Renal pelvis (tissue), 4 donors: ENCODE measurements around the gene ECHDC1. TPM values are rescaled to one million over a fixed set of nuclear protein-coding genes. Genes with fewer than 3 reads are reported as not detected.

Experiments
- DNase-seq: peaks from one replicate; pipeline ENCODE4 v3.0.0-alpha.2; 2013
- polyA plus RNA-seq, 3 donors: library from polyadenylated mRNA; unstranded; fragments of 120-200 nt; gene quantifications; one replicate each; pipeline ENCODE4 v1.2.1, GENCODE V29; 2013; ENCODE audit not compliant: insufficient read length in 3 of 3

Gene ECHDC1
- polyA plus RNA-seq, 3 donors = 73.6 to 77.7 (median 77.6) TPM

DNA sequence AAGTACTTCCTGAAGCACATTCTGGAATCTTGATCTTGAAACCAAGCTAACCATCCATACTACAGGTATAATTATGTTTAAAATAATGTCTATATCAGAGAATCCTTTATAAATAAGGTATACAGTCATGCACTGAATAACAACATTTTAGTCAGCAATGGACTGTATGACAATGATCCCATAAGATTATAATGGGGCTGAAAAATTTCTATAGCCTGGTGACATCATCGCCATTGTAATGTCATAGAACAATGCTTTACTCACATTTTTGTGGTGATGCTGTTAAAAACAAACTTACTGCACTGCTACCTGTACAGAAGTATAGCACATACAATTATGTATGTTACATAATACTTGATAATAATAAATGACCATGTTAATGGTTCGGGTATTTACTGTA, 44.9 kb downstream of the ECHDC1 start:
- no peak for DNase-seq

DNA sequence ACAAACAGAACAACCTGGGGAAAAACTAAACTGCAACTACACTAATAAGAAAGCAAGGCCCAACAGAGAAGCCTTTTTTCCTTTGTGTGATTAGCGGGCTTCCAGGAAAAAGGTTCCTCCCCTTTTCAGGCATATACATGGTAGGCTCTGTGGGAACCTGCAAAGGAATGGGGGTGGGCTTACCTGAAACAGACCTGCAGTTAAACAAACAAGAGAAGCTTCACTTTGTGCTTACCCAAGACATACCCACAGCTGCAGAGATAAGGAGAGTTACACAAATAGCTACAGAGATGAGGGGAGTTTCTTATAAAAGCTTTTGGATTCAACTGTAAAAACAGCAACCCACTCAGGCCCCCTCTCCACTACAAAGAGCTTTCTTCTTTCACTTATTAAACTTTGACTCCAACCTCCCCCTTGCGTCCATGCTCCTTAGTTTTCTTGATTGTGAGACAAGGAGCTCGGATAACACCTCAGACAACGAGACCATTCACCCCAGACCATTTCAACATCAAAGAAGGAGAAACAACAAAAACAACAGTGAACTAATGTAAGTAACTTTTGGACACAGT, 45.8 kb downstream of the ECHDC1 start:
- peak; percentile 16 for DNase-seq

DNA sequence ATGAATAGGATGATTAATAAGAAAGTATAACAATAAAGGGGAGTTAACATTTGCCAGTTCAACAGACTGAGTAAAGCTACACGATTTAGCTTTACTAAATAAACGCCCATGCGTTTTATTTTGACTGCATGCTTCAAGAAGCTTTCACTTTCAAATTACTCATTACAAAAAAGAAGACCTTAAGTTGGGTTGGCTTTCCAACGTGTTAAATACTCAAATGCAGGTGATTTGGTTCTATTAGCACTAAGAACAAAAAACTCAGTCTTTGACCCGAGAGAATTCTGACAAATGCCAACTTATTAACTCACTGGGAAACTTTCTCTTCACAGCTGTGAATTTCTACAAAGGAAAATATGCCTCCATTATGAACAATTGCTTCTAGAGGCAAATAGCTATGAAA, 51.9 kb downstream of the ECHDC1 start:
- no peak for DNase-seq

DNA sequence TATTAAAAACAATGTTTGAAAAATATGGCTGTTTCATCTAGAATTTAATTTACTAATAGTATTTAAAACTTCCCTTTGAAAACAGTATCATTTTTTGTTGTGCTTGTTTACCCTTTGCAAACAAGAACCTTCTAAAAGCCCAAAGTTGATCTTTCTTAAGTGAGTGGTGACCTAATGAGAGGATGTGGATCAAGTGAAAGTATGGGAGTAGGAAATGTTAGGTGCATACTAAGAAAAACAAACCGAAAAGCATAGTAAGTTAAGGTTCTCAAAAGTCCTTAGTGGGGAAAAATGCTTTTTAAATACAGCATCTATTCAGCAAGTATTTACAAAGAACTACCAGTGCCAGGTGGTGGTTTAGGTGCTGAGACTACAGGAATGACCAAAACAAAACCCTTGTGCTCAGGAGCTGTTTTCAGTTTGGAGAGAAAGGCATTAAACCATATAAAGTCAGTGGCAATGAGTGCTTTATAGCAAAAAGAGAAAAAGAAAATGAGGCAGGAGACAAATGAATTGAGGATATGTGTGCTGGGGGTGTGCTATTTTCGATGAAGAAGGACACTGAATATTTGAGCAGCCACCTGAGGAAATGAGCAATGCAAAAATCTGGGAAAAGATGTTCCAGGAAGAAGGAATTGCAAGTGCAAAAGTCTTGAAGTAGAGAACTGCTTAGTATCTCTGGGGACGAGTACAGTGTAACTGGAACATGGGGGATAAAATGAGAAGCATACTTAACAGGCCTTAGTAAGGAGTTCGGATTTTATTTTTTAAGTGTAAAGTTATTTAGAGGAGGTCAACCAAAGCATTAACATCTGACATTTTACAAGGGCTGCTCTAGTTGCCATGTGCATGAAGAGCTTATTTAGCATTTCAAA, 52.8 kb downstream of the ECHDC1 start:
- DNase-seq = no peak

DNA sequence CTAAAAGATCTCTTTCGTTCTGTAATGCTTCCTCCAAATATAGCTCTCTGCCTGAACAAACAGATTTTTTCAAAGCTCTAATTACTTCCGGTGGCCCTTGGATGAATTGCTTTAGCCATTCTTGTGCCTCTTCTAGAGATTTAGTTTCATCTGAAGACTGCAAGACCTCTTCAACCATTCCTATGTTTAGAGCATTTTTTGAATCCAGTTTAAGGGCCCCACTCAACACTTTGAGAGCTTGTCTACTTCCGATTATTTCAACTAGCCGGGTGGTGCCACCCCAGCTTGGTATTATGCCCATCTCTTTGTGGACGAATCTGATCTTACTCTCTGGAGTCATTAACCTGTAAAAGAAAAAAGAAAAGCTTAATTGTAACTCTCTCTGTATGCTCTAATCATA, 53.5 kb downstream of the ECHDC1 start:
- DNase-seq = no peak

DNA sequence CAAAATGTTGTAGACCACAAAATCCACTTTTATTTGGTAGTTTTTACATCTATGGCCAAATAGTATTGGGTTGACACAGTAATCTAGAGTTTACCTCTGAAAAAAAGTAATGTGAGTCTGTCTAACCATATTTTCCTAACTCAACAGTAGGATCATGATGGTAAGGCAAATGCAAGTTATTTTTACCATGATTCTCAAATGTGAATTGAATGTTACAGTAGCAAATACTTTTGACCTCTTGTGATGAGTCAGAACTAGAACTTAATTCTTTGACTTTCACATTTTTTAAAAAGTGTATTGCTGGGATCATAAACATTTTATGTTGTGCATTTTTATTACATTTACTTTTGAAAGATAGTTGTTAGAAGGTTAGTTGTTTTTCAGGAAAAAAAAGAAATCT, 54.7 kb downstream of the ECHDC1 start:
- no peak for DNase-seq

DNA sequence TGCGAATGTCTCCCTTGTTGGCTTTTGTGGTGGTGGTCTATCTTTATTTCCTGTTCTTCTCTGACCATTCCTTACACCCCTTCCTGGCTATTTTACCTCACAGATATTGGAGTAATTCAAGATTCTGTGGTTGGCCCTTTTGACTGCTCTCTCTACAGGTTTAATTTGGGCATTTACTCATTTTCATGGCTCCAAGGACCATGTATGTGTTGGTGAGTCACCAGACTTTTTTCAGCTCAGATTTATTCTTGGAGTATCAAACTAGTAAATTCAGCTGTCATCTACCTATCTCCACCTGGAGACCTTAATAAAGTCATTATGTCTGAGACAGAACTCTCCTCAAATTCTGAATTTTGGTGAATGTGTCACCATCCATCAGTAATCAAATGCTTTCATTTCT, 61.2 kb downstream of the ECHDC1 start:
- no peak for DNase-seq

DNA sequence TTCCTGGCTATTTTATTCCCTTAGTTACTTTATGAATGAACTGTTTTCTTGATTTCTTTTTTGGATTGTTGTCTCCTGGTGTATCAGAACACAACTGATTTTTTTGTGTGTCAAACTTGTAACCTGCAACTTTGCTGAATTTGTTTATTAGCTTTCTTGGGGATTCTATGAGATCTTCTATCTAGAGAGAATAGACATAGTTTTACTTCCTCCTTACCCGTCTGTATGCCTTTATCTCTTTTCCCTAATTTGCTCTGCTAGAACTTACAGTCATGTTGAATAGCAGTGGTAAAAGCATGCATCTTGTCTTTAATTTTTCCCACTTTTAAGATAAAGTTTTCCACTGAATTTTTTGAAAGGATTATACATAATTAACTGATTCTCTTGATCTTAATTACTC, 63.6 kb downstream of the ECHDC1 start:
- DNase-seq = no peak

DNA sequence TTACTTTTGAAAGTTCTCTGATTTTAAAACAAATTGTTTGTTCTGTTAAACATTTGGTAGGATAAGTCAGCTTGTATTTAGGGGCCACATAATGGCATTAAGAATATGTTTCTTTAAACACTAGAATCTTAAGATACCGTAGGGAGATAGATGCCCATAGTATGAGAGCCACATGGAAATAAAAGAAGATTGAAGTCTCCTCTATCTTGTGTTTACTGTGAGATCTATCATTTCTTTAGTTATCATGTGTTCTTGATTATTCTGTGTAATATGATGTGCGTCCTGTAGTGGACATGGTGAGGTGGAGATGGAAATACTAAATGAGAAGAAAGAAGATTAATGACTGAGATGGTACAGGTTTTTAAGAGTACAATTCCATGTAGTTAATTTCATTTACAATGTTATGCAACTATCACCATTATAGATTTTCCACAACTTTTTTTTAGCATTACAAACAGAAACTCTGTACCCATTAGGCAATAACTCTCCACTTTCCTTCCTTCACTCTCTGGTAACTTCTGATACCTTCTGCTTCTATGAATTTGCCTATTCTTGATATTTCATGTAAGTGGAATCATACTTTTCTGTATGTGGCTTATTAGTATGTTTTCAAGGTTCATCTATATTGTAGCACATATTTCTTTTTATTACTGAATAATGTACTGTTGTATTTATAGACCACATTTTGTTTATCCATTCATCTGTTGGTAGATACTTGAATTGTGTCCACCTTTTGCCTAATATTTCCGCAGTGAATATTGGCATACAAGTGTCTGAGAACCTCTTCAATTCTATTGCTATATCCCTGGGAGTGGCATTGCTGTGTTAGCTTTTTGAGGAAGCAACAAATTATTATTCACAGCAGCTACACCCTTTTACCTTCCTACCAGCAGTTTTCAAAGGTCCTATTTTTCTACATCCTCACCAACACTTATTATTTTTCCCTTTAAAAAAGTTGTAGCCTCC, 65.2 kb downstream of the ECHDC1 start:
- DNase-seq = no peak

DNA sequence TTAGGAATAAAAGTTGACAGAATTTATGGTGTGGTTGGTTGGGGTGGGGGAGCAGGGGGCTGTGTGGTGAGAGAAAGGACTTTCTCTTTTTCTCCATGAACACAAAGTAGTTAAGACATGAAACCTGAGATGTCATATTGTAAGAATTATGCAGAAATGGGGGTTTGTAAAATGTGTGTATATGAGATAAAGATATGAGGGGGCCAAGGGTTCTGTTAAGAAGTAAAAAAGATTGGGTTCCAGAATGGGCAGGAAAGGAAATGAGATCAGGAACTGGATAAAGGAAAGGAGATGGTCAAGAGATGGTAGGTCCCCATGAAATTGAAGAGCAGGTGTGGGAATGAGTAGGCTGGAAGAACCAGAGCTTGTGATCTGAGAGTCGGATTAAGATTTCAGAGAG, 67.1 kb downstream of the ECHDC1 start:
- DNase-seq = no peak

DNA sequence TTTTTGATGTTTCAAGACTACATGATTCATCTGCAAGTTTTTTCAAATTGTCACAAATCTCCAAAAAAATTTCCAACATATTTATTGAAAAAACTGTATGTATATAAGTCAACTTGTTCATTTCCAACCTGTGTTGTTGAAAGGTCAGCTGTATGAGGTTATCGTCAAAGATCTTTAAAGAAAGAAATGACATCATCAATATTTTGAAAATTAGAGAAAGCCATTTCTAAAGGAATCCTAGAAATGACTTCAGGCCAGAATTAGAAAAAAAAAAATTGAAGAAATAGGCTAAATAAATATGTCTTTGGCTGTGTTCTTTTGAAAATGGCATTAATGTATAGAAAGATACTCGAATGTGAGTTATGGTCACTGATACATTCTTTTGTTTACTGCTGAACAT, 69.9 kb downstream of the ECHDC1 start:
- DNase-seq = no peak

DNA sequence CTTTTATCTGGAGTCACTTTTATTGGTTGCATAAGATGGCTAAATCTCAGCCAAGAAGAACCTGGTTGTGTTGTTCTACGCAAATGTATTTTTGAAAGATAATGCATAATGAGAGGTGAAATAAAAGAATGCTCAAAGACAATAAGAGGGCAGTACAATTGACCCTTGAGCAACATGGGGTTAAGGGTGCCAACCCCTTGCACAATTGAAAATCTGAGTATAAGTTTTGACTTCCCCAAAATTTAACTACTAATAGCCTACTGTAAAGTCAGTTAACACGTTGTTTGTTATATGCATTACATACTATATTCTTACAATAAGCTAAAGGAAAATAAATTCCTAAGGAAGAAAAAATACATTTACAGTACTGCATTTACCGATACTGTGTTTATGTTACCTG, 70.8 kb downstream of the ECHDC1 start:
- no peak for DNase-seq

DNA sequence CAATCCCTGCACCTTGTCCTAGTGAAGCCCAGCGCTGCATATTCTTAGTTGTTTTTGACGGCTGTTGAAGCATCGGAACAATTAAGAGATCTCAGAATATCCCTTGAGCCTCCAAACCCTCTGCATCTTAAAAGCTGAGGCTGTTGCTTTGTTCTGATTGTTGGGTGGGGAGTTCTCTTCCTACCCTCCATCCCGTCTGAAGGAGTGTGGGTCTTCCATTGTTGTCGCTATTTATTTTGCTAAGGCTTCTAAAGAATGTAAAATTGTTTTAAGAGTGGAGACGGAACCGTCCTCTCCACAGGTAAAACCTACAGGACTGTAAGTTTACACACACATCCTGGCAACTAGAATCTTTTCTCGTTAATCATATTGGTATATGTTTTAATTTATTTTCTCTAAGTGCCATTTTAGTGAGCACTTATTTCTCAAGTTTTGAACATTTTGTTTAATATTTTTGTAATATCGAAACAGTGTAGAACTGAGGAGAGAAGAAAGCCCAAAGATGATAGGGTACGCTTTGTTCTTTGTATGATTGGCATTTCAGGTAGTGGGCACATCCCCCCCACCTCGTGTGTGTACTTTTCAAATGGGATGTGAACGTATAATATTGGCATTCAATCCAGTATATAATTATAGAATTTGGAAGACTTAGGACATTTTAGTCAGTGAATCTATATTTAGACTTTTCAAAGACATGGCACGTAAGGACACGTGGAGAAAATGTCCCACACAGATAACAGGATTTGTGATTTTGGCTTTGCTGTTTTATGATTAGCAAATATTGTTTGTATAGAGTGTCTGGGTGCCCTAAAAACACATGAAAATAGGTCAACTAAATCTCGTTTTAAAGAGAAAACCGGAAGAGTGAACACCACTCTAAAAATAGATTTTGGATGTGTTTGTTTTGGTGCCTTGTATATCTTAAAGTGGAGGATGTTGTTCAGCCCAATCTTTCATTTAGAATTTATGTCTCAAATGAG, 75.5 kb downstream of the ECHDC1 start:
- no peak for DNase-seq

DNA sequence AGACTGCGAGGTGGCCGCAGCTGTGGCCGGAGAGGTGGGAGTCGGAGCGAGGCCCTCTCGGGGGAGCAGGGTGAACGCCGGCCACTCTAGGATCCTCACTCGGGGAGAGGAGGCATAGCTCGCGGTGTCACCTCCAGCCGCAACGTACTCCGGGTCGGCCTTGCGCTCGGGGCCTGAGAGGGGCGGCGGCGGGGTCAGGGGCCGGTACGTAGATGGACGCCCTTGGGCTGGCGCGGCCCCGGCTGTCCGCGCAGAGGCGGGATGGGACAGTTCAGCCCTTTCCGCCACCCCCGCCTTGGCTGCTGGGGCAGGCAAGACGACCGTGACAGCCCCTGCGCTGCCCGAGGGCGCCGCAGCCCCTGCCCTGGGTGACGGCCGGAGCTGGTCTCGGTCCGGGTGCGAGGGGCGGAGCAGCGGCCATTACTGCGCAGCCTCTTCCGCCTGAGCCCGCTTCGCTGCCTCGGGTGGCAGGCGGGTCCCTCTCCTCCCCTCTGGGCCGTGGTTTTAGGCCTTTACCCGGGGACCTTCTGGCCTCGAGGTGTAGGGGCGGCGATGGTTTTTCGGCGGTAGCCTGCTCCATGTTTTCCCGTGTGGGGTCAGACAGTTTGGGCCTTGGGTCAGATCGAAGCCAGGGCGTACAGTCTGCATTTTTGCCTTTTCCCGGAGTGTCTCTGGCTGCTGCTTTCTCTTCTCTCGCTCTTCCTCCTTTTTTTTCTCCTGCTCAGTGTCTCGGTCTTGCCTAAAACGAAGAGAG, 76.3 kb downstream of the ECHDC1 start:
- DNase-seq = peak; percentile 69

DNA sequence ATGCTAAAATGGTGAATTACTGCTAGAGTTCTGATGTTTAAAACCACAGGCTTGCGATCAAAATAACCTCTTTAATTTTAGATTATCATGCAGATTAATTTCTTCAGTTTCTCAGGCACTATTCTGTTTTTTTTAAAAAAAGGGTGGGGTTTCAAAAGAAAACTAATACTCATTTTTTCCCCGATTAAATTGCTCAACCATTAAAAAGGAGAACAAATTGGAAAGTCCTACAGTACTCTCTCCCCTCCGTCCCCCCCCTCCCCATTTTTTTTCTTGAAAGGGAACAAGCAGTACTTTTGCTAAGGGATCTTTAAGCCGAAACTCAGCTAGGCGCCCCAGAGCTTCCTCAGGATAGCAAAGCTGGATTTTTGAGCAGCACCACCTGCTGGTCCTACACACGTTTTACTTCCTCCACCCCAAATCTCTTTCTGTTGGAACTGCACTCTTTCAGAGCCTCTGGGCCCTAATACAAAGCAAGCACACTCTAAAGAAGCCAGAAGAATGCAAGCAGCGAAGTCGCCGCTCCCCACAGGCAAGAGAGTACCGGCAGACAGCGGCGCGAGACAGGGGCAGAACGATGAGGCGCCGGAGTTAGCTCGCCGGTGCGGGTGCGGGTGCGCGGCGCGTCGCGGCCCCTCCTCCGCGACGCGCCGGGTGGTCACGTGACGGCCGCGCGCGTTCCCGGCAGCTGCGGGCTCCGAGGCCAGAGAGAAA, 77.1 kb downstream of the ECHDC1 start, which contains the start of gene RNF146:
Gene RNF146, plus strand, starts transcription at position 687 of the 714 bp plus-strand sequence. CDS start 13,475 bp downstream, outside the sequence.
- peak; percentile 89 for DNase-seq

DNA sequence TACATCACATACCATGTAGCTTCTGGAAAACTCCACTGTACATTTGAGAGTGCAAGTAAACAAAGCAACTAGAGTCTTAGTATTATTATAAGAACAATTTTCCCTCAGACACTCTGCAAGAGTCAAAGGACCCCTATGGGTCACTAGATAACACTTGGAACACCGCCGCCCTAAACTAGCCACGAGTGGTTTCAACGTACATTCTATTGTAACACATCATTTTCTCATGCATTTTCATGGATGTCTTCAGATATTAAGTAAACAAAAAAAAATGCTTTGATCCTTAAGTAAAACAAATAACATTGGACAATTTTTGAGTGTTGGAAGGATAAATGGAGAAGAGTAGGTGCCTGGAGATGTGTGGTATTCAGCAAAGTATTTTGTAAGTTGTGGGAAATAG, 79.9 kb downstream of the ECHDC1 start:
- no peak for DNase-seq

DNA sequence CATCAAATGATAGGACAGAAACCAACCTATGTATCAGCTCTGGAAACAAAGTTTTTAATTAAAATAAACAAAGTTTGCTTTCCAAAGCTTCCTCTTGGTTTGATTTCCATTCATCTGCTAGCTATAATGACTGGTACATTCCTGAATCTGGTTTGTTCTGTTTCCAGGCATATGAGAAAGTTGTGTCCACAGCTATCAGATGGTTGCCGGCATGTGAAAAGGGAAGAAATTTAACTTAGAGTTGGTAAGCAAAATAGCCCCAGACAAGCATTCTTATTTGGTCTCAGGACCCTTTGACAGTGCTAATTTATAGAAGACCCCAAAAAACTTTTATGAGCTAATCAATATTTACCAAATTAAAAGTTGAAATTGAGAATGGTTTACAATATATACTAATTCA, 80.5 kb downstream of the ECHDC1 start:
- DNase-seq = no peak

DNA sequence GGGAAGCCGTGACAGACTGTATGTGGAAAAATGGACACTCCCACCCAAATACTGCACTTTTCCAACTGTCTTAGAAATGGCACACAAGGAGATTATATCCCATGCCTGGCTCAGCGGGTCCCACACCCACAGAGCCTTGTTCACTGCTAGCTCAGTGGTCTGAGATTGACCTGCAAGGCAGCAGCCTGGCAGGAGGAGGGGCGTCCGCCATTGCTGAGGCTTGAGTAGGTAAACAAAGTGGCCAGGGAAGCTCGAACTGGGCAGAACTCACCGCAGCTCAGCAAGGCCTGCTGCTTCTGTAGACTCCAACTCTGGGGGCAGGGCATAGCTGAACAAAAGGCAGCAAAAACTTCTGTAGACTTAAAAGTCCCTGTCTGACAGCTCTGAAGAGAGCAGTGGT, 88.1 kb downstream of the ECHDC1 start:
- no peak for DNase-seq

DNA sequence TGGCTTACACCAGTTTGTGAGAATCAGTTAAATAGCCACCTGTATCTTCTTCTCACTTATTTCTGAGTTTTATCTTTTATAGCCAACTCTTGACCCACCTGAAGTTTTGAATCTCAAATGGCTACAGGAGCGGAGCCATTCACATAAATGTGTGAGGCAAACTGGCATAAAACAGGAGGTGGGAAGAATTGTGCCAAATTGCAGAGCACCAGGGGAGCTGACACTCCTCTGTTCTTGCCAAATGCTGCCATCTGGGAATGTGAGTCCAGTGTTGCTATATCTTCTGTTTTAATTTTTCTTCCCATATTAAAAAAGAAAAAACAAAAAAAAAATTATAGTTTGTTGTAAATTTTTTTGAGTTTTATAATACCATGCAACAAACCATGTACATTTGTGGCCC, 93.8 kb downstream of the ECHDC1 start:
- DNase-seq = no peak
